HepG2 (cell line): ENCODE measurements around the gene PMEL. TPM values are rescaled to one million over a fixed set of nuclear protein-coding genes. Genes with fewer than 3 reads are reported as not detected.

Source experiments
- EP300 ChIP-seq, 3 experiments: sonication (generic) in 1 of 3; formaldehyde crosslinking in 1 of 3; IDR thresholded peaks; 2 replicates each; pipeline versions ENCODE4 v1.5.1 to v1.6.1; 2011 to 2020; ENCODE audit warnings: low read depth in 2 of 3, low read length in 2 of 3, borderline replicate concordance in 1 of 3, improper control_type of control experiment in 1 of 3, mild to moderate bottlenecking in 1 of 3, missing genetic modification reagents in 1 of 3, moderate library complexity in 1 of 3
- HBP1 ChIP-seq: IDR thresholded peaks from 2 replicates; pipeline ENCODE4 v1.6.1; 2016; ENCODE audit warnings: low read depth, control low read depth
- KDM4B ChIP-seq: sonication (generic); formaldehyde crosslinking; IDR thresholded peaks from 2 replicates; pipeline ENCODE4 v1.4.0; 2020; ENCODE audit warnings: missing genetic modification reagents
- REPIN1 ChIP-seq: sonication (generic); formaldehyde crosslinking; IDR thresholded peaks from 2 replicates; pipeline ENCODE4 v1.8.0; 2022; ENCODE audit warnings: missing genetic modification reagents, low read depth, mild to moderate bottlenecking, borderline replicate concordance
- TARDBP ChIP-seq: sonication (generic); formaldehyde crosslinking; IDR thresholded peaks from 2 replicates; pipeline ENCODE4 v1.8.0; 2022; ENCODE audit warnings: mild to moderate bottlenecking, missing genetic modification reagents
- THRA ChIP-seq: sonication (generic); formaldehyde crosslinking; IDR thresholded peaks from 2 replicates; pipeline ENCODE4 v1.4.0; 2020; ENCODE audit warnings: missing genetic modification reagents, borderline replicate concordance
- ZBTB10 ChIP-seq: sonication (generic); formaldehyde crosslinking; IDR thresholded peaks from 2 replicates; pipeline ENCODE4 v1.4.0; 2020; ENCODE audit warnings: missing genetic modification reagents, borderline replicate concordance
- ZBTB21 ChIP-seq: sonication (generic); formaldehyde crosslinking; IDR thresholded peaks from 2 replicates; pipeline ENCODE4 v1.4.0; 2020; ENCODE audit warnings: missing genetic modification reagents
- ZFP90 ChIP-seq: sonication (generic); formaldehyde crosslinking; IDR thresholded peaks from 2 replicates; pipeline ENCODE4 v1.8.0; 2022; ENCODE audit warnings: missing genetic modification reagents, mild to moderate bottlenecking, inconsistent platforms, borderline replicate concordance
- ZGPAT ChIP-seq: IDR thresholded peaks from 2 replicates; pipeline ENCODE4 v1.6.1; 2016; ENCODE audit warnings: mild to moderate bottlenecking
- ZNF136 ChIP-seq: sonication (generic); formaldehyde crosslinking; IDR thresholded peaks from 2 replicates; pipeline ENCODE4 v1.8.1; 2022; ENCODE audit warnings: low read depth, mild to moderate bottlenecking, moderate library complexity, missing genetic modification reagents
- ZNF318 ChIP-seq: sonication (generic); formaldehyde crosslinking; IDR thresholded peaks from 2 replicates; pipeline ENCODE4 v1.4.0; 2020; ENCODE audit warnings: mild to moderate bottlenecking, missing genetic modification reagents
- ZNF777 ChIP-seq: sonication (generic); formaldehyde crosslinking; IDR thresholded peaks from 2 replicates; pipeline ENCODE4 v1.4.0; 2020; ENCODE audit warnings: missing genetic modification reagents
- polyA plus RNA-seq, 8 experiments: library from polyadenylated mRNA; depleted of rRNA in 3 of 8; stranded (reverse) in 7 of 8; unstranded in 1 of 8; fragments of >200 nt; fragmentation: Illumina TruSeq in 4 of 8; extraction: Trizol in 4 of 8; gene quantifications; 2 replicates each; pipeline versions ENCODE4 v1.2.1 to v1.2.3, GENCODE V29; 2011 to 2016; ENCODE audit warnings: low read depth in 4 of 8, missing spikeins in 1 of 8, mixed read lengths in 1 of 8; ENCODE audit not compliant: insufficient read depth in 1 of 8
- total RNA-seq, 5 experiments: library from RNA; depleted of rRNA; stranded (reverse); fragments of >200 nt; fragmentation: Illumina TruSeq; extraction: Trizol; gene quantifications; 2 replicates each; pipeline ENCODE4 v1.2.3, GENCODE V29; 2016; ENCODE audit warnings: low read depth in 1 of 5

PMEL gene
- total and polyA plus RNA-seq, 2 of the 13 experiments (the other 11 are each of a cell fraction or from before 2014, with no cell fraction given), result 0.49 to 3.3 TPM

- TF ChIP-seq EP300 (IDR thresholded peaks at IDR 0.05; ENCODE audit: low read depth in 2 of 2, low read length in 2 of 2) (peak in 1 of 2 experiments; percentile 75; a peak in 2 of 4 replicates), EP300 (CRISPR knock-in tag; IDR thresholded peaks at IDR 0.05; ENCODE audit: borderline replicate concordance) (peak; percentile 55; the same call in 1 of the 2 replicates), ZBTB21 (CRISPR knock-in tag) (0 out of 2 replicates have a peak, but pooled peaks have one; percentile 8), ZNF777 (CRISPR knock-in tag) (no peak), KDM4B (CRISPR knock-in tag) (no peak), REPIN1 (CRISPR knock-in tag) (no peak), ZBTB10 (no peak), HBP1 (CRISPR knock-in tag) (no peak), ZGPAT (CRISPR knock-in tag) (peak; percentile 75), ZFP90 (CRISPR knock-in tag) (no peak), TARDBP (CRISPR knock-in tag) (peak; percentile 74; the same call in 1 of the 2 replicates), THRA (CRISPR knock-in tag) (peak; percentile 37; the same call in 1 of the 2 replicates), ZNF318 (CRISPR knock-in tag) (no peak), ZNF136 (CRISPR knock-in tag) (no peak)
These were observed 44.3 kb upstream of the PMEL start (continued) for GRCh38 chr12:56010111-56010570.
